GM21717 (cell line): ENCODE data around the gene SSR1.
"Not testable (repeated sequence)": the region's sequence is repeated elsewhere in the genome, so short reads cannot be mapped to it uniquely, and the experiment has no call there.

Experiments used
- ATAC-seq: cut with Tn5 transposase; IDR thresholded peaks from one replicate; pipeline ENCODE4 v1.9.1; 2021; ENCODE audit warnings: mild to moderate bottlenecking, moderate library complexity; ENCODE audit not compliant: unreplicated experiment

Gene SSR1

DNA sequence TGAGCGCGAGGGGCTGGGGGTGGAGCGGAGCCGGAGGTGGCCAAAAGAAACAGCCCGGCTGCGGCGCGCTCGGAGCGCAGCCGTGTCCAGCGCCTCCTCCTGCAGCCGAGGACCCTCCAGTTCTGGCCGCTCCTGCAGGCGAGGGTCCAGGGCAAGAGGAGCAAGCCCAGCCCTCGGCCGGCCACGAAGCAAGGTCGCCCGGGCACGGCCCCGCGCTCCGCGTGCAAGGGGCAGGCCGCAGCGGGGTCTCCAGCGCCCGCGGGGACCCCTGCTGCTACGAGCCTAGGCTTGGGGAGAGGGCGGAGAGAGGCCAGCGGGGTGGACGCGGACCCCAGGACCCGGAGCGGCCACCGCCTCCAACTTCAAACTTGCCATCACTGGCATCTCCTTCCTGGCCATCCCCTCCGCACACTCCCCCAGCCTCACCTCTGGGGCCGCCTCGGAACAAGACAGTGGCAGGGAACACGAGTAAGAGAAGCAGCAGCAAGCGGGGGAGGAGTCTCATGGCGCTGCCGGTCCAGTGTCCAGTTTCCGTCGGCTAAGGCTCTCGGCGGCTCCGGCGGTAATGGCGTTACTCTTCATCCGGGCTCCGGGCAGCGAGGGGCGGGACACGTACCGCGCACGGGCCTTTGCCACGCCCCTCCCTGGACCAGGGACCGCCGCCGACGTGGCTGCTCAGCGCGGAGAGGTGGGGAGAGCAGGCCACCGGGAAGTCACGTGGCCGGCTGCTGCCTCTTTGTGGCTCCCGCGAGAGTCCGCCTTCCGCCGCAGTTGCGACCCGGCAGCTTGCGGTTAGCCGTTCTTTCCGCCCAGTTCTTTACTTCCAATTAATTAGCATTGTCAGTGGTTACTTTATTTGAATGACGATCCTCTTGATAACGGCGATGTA is at the start of gene SSR1:
SSR1 (minus strand) TSS at position 584 of the 889 bp plus-strand sequence; CDS start at position 505, 79 bp downstream.
- peak; percentile 96 for ATAC-seq

DNA sequence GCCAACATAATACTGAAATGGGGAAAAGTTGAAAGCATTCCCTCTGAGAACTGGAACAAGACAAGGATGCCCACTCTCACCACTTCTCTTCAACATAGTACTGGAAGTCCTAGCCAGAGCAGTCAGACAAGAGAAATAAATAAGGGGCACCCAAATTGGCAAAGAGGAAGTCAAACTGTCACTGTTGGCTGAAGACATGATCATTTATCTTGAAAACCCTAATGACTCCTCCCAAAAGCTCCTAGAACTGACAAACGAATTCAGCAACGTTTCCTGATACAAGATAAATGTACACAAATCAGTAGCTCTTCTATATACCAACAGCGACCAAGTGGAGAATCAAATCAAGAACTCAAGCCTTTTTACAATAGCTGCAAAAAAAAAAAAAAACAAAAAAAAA is 38.9 kb upstream of the SSR1 start:
- not testable (repeated sequence) for ATAC-seq

DNA sequence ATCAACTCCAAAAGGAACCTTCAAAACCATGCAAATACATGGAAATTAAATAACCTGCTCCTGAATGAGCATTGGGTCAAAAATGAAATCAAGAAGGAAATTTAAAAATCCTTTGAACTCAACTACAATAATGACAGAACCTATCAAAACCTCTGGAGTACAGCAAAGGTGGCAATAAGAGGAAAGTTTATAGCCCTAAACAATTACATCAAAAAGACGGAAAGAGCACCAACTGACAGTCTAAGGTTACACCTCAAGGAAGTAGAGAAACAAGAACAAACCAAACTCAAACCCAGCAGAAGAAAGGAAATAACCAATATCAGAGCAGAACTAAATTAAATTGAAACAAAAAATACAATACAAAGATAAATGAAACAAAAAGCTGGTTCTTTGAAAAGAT is 37.6 kb upstream of the SSR1 start:
- ATAC-seq: not testable (repeated sequence)

DNA sequence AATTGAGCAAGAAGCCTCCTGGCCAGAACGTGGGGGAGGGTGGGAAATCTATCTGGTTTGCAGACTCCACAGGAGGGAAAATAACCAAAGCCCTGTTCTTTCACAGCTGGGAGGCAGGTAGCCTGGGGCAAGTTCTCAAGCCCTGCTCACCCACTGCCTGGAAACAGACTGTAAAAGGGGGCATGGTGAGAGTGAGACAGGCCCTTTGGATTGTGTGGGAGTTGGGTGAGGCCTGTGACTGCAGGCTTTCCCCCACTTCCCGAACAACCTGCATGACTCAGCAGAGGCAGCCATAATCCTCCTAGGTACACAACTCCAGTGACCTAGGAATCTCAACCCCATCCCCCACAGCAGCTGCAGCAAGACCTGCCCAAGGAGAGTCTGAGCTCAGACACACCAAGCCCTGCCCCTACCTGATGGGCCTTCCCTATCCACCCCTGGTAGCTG is 34.6 kb upstream of the SSR1 start:
- not testable (repeated sequence) for ATAC-seq

DNA sequence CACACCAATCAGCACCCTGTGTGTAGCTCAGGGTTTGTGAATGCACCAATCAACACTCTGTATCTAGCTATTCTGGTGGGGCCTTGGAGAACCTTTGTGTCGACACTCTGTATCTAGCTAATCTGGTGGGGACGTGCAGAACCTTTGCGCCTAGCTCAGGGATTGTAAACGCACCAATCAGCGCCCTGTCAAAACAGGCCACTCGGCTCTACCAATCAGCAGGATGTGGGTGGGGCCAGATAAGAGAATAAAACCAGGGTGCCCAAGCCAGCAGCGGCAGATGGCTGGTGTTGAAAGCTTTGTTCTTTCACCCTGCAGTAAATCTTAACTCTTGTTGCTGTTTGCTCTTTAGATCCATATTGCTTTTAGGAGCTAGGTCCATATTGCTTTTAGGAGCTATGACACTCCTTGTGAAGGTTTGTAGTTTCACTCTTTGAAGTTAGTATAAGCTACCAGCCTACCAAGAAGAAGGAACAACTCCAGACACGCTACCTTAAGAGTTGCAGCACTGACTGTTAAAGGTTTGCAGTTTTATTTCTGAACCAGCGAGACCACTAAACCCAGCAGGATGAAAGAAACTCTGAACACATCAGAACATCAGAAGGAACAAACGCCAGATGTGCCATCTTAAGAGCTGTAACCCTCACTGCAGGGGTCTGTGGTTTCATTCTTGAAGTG is 31.9 kb upstream of the SSR1 start:
- ATAC-seq: not testable (repeated sequence)

DNA sequence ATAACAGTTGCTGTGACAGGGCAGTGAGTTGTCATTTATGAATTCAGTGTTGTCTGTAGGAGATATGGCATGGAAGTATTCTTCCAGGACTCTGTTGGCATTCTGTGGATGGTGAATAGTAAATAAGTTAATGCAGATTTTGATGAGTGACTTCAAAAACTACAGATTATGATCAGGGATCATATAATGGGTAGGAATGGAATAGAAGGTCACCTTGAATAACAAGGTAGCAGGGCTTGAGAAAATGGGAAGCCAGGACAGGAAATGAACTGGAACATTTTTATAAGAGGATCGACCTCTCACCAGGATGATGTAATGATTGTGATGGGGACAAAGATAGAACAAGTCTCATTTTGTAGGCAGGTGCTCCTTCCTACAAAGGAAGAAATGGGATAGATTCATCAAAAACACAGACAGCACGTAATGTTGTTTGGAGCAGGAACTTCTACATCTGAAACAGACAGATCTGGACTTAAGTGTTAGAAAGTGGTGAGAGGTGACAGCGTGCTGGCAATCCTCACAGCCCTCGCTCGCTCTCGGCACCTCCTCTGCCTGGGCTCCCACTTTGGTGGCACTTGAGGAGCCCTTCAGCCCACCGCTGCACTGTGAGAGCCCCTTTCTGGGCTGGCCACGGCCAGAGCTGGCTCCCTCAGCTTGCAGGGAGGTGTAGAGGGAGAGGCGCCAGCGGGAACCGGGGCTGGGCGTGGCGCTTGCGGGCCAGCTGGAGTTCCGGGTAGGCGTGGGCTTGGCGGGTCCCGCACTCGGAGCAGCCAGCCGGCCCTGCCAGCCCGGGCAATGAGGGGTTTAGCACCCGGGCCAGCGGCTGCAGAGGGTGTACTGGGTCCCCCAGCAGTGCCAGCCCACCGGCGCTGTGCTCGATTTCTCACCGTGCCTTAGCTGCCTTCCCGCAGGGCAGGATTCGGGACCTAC is 30.8 kb upstream of the SSR1 start:
- ATAC-seq: no peak

DNA sequence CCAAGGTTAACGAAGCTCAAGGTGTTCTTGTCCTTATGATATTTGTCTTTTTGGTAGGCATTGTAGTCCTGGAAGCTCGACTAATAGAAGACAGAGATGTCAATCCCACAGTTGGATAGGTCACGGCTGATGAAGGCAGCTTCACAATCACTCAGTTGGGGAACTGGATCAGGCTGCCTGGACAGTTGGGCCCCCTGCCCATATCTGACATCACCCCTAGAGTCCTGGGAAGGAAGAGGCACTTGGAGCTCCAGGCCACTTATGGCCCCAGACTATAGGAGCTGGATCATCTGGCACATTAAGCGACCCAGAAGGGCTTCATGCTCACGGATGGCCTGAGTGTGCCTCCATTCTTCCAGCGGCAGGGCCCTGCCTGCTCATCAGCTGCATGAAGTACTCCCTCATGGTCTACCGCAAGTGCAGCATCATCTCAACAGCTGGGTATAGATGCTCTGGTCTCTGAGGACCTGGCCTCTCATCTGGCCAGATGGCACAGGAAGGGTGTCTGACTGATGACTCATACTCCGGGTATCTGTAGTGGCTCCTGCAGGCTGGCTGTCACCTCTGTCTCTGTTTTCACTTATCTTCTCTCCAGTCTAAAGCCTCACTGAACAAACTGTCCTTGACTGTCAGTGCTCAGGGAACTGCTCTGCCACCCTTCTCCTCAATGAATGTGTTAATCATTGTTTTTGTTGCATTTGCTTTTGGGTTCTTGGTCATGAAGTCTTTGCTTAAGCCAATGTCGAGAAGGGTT is 29.2 kb upstream of the SSR1 start:
- peak; percentile 78 for ATAC-seq

DNA sequence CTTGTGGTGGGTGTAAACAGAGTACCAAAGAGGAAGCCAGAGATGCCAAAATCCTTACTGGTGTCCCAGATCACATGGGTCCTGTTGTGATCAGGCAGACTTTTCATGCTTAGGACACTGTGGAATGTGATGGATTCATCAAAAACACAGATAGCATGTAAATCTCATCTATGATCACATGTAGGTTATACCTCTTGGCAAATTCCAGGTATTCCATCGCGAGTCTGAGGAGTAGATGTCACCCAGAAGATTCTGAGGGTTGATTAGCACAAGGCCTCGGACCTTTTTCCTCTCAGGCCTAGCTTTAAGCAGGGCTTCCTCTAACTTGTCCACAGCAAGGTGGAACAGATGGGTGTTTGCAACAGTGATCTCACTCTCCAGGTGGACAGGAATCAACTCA is 28.3 kb upstream of the SSR1 start:
- ATAC-seq: no peak

DNA sequence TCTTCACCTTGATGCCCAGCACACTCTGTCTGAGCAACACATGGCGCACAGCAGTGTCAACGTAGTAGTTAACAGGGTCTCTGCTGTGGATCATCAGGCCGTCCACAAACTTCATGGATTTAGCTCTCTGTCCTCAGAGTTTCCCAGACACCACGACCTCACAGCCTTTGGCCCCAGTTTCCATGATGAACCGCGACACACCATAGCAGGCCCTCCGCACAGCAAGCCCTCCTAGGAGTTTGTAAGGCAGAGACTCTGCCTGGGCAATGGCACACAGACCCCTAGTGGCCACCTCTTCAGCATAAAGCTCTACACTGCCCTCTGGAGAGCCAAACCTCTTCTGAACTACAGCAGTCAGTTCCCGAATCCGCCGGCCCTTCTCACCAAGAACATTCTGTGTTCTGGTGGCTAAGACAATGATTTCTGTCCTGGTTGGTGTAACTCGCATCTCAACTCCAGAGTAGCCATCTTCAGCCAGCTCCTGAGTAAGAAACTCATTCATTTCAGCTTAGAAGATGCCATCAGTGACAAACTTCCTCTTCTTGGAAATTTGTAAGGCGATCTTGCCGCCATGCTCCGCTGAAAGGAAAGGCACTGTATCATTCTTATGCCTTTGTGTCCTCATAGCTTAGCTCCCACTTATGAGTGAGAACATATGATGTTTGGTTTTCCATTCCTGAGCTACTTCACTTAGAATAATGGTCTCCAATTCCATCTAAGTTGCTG is 26.2 kb upstream of the SSR1 start:
- ATAC-seq: not testable (repeated sequence)

DNA sequence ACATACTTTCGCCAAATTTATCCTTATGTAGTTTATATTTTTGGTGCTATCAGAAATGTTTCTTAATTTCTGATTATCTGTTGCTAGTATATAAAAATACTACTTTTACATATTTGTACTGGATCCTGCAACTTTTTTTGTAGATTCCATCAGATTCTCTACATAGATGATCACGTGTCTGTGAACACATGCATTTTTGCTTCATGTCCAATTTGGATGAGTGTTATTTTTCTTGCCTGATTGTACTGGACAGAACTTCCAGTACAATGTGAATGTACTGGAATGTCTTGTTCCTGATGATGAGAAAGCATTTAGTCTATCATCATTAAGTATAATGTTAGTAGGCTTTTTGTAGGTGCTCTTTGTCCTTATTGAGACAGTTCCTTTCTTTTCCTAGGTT is 25.0 kb upstream of the SSR1 start:
- no peak for ATAC-seq

DNA sequence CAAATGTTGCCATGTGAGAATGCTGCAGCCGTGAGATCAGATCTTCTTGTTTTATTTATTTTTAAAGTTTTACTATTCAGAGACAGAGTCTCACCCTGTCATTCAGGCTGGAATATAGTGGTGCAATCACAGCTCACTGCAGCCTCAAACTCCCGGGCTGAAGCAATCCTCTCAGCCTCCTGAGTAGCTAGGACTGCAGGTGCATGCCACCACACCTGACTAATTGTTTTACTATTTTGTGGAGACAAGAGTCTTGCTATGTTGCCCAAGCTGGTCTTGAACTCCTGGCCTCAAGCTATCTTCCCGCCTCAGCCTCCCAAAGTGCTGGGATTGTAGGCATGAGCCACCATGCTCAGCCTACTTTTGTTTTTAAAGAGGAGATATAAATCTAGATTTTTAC is 22.5 kb upstream of the SSR1 start:
- no peak for ATAC-seq

DNA sequence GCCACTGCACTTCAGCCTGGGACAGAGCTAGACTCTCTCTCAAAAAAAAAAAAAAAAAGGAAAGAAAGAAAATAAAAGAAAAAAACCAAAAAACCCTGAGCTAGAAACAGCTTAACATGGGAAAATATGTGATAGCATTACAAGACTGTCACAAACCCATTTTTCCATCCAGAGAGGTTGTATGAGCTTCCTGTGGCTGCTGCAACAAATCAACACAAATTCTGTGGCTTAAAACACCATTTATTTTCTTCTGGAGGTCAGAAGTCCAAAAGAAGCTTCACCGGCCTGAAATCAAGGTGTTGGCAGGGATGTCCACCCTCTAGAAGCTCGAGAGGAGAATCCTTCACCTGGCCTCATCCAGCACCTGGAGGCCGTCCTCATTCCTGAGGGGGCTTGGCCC is 21.7 kb upstream of the SSR1 start:
- no peak for ATAC-seq

DNA sequence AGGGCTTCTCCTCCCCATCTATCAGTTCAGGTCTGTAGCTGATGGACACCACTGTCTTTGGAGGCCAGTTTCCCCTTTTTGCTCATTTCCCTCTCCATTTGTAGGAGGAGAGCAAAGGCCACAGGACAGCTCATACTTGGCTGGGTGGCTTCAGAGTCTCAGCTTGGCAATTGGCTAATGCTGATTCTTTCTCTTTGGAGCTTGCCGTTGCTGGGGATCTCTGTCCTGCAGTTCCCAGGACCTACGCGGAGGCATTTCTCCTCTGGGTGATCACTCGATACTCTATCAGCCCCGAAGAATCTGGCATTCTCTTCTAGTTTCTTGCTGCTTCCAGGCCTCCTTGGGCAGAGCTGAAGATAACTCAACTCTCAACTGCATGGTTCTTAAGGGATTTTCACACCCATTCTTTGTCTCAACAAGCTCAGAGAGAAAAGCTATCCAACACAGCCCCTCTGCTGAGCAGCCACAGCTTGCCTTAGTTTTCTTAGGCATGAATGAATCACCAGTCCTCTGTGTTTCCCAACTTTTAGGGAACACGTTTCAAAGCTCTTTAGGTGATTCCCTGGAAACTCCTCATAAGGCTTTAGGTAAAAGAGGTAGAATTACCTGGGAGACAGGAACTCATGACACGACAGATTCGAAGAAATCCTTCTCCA is 19.2 kb upstream of the SSR1 start:
- ATAC-seq: no peak

DNA sequence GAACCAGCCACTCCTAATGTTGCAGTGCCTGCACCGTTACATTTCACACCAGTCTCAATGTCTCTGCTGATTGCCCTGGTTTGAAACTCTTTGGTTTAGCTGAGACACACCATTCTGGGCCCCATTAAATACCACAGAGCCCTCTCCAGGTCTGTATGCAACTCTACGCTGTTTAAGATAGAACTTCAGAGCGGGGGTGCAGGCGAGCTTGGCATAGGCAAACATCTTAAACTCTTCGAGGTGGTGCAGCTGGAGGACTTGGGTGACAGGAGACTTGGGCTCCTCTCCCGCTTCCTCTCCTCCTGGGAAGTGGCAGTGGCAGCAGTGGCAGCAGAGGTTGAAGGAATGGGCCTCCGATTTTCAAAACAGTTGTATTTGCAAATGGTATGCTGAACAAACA is 18.5 kb upstream of the SSR1 start:
- no peak for ATAC-seq

DNA sequence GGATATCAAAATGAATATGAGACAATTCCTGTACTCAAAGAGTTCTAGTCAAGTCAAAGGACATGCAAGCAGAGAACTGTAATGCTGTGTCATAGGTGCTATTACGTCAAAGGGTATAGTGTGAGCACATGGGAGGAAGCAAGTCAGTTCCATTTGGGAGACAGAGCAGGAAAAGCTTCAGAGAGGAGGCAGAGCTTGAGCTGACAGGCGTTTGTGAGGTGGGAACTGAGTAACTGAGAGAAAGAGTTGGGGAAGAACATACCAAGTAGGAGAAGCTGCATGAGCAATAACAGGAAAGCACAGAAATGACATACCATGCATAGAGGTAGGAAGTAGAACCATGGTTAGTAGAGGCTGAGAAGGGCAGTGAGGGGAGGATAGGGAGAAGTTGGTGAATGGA is 15.2 kb upstream of the SSR1 start:
- no peak for ATAC-seq

DNA sequence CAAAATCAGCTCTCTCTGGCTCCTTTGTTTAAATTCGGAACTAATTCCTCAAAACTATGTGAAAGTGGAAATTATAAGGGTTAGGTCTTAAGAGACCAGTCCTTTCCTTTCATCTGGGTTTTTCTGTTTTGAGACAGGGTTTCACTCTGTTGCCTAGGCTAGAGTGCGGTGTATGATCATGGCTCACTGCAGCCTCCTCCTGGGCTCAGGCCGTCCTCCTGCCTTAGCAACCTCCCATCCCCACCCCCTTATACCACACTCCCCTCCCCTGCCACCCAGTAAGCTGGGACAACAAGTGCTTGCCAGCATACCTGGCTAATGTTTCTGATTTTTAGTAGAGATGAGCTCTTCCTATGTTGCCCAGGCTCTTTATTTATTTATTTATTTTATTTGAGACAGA is 12.8 kb upstream of the SSR1 start:
- ATAC-seq: no peak

DNA sequence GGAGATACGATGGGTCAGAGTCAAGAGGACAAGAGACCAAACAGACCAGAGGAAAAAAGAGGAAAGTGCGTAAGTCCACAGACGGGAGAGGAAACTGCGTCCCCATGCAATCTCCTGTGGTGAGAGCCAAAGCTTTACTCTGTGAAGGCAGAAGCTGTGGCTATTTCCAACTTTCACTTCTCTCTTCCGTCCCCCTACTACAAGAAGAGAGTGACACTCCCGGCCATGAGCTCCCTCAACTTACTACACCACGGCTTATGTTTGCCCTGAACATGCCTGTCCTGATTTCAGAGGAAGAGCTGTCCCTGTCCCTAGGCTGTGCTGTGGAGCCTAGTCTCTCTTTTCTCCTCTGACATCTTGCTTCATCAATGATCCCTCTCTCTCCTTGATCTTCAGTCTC is 11.5 kb upstream of the SSR1 start:
- peak; percentile 58 for ATAC-seq

DNA sequence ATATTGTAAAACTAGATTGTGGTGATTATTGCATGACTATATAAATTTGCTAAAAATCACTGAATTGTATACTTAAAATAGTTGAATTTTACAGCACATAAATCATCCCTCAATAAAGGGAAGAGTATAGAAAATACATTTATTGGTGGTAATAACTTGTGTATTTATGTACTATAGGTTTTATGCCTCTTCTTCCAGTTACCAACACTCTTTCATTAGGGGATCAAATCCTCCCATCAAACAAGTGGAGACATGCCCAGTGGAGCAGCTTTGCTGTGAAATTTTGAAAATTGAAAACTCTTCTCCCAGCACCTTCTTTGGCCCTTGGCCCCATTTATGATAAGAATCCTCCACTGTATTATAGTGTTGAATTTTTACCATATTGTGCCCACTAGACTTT is 10.1 kb upstream of the SSR1 start:
- no peak for ATAC-seq

DNA sequence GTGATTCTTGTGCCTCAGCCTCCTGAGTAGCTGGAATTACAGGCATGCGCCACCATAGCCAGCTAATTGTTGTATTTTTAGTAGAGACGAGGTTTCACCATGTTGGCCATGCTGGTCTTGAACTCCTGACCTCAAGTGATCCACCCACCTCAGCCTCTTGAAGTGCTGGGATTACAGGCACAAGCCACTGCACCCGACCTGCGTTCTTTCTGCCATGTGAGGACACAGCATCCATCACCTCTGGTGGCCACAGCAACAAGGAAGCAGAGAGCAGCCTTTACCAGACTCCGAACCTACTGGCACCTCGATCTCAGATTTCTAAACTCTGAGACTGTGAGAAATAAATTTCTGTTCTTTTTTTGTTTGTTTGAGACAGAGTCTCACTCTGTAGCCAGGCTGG is 8.9 kb upstream of the SSR1 start:
- ATAC-seq: not testable (repeated sequence)
